H1 (cell line): ENCODE data around the gene S100P. TPM values are rescaled to one million over a fixed set of nuclear protein-coding genes. Genes with fewer than 3 reads are reported as not detected.

ENCODE experiments used
- CTCF ChIA-PET: fragments of 300-600 bp; sonication (Branson Sonifier 250); formaldehyde crosslinking; loops from one replicate; lab custom pipeline; 2021; ENCODE audit not compliant: partially characterized antibody; lab: Charles Lee
- POLR2A ChIA-PET: fragments of 300-600 bp; sonication (Branson Sonifier 250); formaldehyde crosslinking; loops from one replicate; lab custom pipeline; 2021; ENCODE audit warnings: inconsistent platforms; ENCODE audit not compliant: partially characterized antibody; lab: Charles Lee
- DNase-seq, 2 experiments: peaks; one replicate each; pipeline versions ENCODE4 v3.0.0 to v3.0.0-alpha.2; 2010 to 2022; ENCODE audit warnings: low spot score in 2 of 2, low read depth in 1 of 2, mixed read lengths in 1 of 2
- FAIRE-seq: peaks from 2 replicates; lab custom pipeline; 2011; peaks lifted over from hg19 to GRCh38; lab: Jason Lieb, UNC
- H2AFZ ChIP-seq: 2 replicates; pipeline ENCODE4 v1.8.1; 2012; ENCODE audit warnings: low read length, inconsistent platforms
- H2AK5ac ChIP-seq: 2 replicates; pipeline ENCODE4 v1.6.1; 2013; ENCODE audit warnings: low read depth, low read length
- H2BK120ac ChIP-seq: replicated peaks from 2 replicates; pipeline ENCODE3; 2013; ENCODE audit warnings: low read depth, low read length, inconsistent platforms
- H2BK12ac ChIP-seq: 2 replicates; pipeline ENCODE4 v1.6.1; 2013; ENCODE audit warnings: low read depth, low read length
- H2BK15ac ChIP-seq: 2 replicates; pipeline ENCODE4 v1.6.1; 2013; ENCODE audit warnings: low read length
- H2BK20ac ChIP-seq: 2 replicates; pipeline ENCODE4 v1.6.1; 2013; ENCODE audit warnings: low read length
- H2BK5ac ChIP-seq: 2 replicates; pipeline ENCODE4 v1.6.1; 2013; ENCODE audit warnings: low read depth, low read length
- H3K14ac ChIP-seq: 2 replicates; pipeline ENCODE4 v1.6.1; 2013; ENCODE audit warnings: inconsistent platforms; ENCODE audit not compliant: insufficient read length
- H3K18ac ChIP-seq: 2 replicates; pipeline ENCODE4 v1.6.1; 2013; ENCODE audit warnings: low read length; ENCODE audit errors: extremely low read depth
- H3K23ac ChIP-seq: 2 replicates; pipeline ENCODE4 v1.6.1; 2013; ENCODE audit warnings: inconsistent platforms; ENCODE audit not compliant: insufficient read length
- H3K23me2 ChIP-seq: 2 replicates; pipeline ENCODE4 v1.6.1; 2013; ENCODE audit warnings: low read depth, low read length
- H3K27ac ChIP-seq: 2 replicates; pipeline ENCODE4 v1.6.1; 2011; ENCODE audit warnings: low read depth, low read length, inconsistent platforms
- H3K27me3 ChIP-seq, 4 experiments: replicated peaks in 1 of 4; 1 replicate in 1 of 4; 2 replicates in 3 of 4; pipeline versions ENCODE4 v1.6.1 to v1.8.1; 2011 to 2013; ENCODE audit warnings: low read length in 3 of 4, mild to moderate bottlenecking in 3 of 4, inconsistent platforms in 2 of 4, mixed read lengths in 2 of 4, moderate library complexity in 1 of 4; ENCODE audit not compliant: control insufficient read depth in 3 of 4, insufficient read depth in 3 of 4; ENCODE audit errors: extremely low read depth in 1 of 4
- H3K36me3 ChIP-seq, 4 experiments: 2 replicates each; pipeline versions ENCODE4 v1.6.1 to v1.8.1; 2011 to 2013; ENCODE audit warnings: mild to moderate bottlenecking in 4 of 4, low read length in 3 of 4, moderate library complexity in 2 of 4, control low read depth in 1 of 4, inconsistent platforms in 1 of 4; ENCODE audit not compliant: insufficient read depth in 4 of 4, control insufficient read depth in 2 of 4
- H3K4ac ChIP-seq: replicated peaks from 2 replicates; pipeline ENCODE3; 2013; ENCODE audit warnings: low read length, low read depth, mixed read lengths, inconsistent platforms; ENCODE audit not compliant: insufficient read length
- H3K4me1 ChIP-seq, 4 experiments: replicated peaks in 1 of 4; 1 replicate in 1 of 4; 2 replicates in 3 of 4; pipeline versions ENCODE4 v1.6.1 to v1.8.1; 2011 to 2013; ENCODE audit warnings: low read length in 3 of 4, inconsistent platforms in 2 of 4, mixed read lengths in 1 of 4; ENCODE audit not compliant: insufficient read depth in 4 of 4, control insufficient read depth in 3 of 4
- H3K4me2 ChIP-seq, 2 experiments: 2 replicates each; pipeline versions ENCODE4 v1.6.1 to v1.8.1; 2011 to 2013; ENCODE audit warnings: low read depth in 2 of 2, low read length in 2 of 2, control low read depth in 1 of 2, inconsistent platforms in 1 of 2, mild to moderate bottlenecking in 1 of 2; ENCODE audit not compliant: insufficient read depth in 1 of 2
- H3K4me3 ChIP-seq, 4 experiments: fragments of 200-600, 300-600 bp in 1 of 4; sonication (generic), shearing (Covaris generic), sonication (Bioruptor Twin) in 1 of 4; 2 replicates each; pipeline versions ENCODE4 v1.5.1 to v1.8.1; 2011 to 2016; ENCODE audit warnings: low read length in 4 of 4, low read depth in 3 of 4, control low read depth in 2 of 4, inconsistent platforms in 2 of 4, mild to moderate bottlenecking in 2 of 4, mixed read lengths in 1 of 4, moderate library complexity in 1 of 4; ENCODE audit not compliant: insufficient read depth in 2 of 4; ENCODE audit errors: extremely low read depth in 1 of 4
- H3K56ac ChIP-seq: replicated peaks from 2 replicates; pipeline ENCODE3; 2013; ENCODE audit warnings: low read depth, mild to moderate bottlenecking, mixed read lengths, low read length, inconsistent platforms; ENCODE audit not compliant: insufficient read length
- H3K79me1 ChIP-seq: 2 replicates; pipeline ENCODE4 v1.6.1; 2013; ENCODE audit warnings: low read depth, low read length, control low read depth
- H3K79me2 ChIP-seq, 2 experiments: 2 replicates each; pipeline versions ENCODE4 v1.6.1 to v1.8.1; 2012 to 2013; ENCODE audit warnings: low read length in 2 of 2, mild to moderate bottlenecking in 2 of 2, inconsistent platforms in 1 of 2; ENCODE audit not compliant: insufficient read depth in 2 of 2, control insufficient read depth in 1 of 2
- H3K9ac ChIP-seq, 4 experiments: replicated peaks in 1 of 4; 1 replicate in 1 of 4; 2 replicates in 3 of 4; pipeline versions ENCODE4 v1.6.1 to v1.8.1; 2011 to 2013; ENCODE audit warnings: low read depth in 3 of 4, low read length in 3 of 4, control low read depth in 2 of 4, mild to moderate bottlenecking in 2 of 4, moderate library complexity in 2 of 4, inconsistent platforms in 1 of 4; ENCODE audit errors: extremely low read depth in 1 of 4
- H3K9me3 ChIP-seq, 2 experiments: 2 replicates each; pipeline versions ENCODE4 v1.6.1 to v1.8.1; 2012 to 2013; ENCODE audit warnings: mild to moderate bottlenecking in 2 of 2, moderate library complexity in 2 of 2, control low read depth in 1 of 2, inconsistent platforms in 1 of 2, low read depth in 1 of 2, low read length in 1 of 2, mixed read lengths in 1 of 2; ENCODE audit not compliant: insufficient read depth in 2 of 2
- H4K20me1 ChIP-seq, 2 experiments: replicated peaks in 1 of 2; 2 replicates each; pipeline versions ENCODE3 to v1.8.1; 2011 to 2013; ENCODE audit warnings: inconsistent platforms in 2 of 2, low read length in 2 of 2, mild to moderate bottlenecking in 1 of 2; ENCODE audit not compliant: insufficient read depth in 2 of 2, control insufficient read depth in 1 of 2
- H4K5ac ChIP-seq: 2 replicates; pipeline ENCODE4 v1.6.1; 2013; ENCODE audit warnings: low read length, low read depth, mixed read lengths, inconsistent platforms; ENCODE audit not compliant: insufficient read length
- H4K8ac ChIP-seq: 2 replicates; pipeline ENCODE4 v1.8.0; 2013; ENCODE audit warnings: mild to moderate bottlenecking, moderate library complexity, low read length, inconsistent platforms; ENCODE audit not compliant: insufficient read depth; ENCODE audit errors: extremely low read depth
- H4K91ac ChIP-seq: replicated peaks from 2 replicates; pipeline ENCODE3; 2013; ENCODE audit warnings: low read length, mixed read lengths, inconsistent platforms; ENCODE audit not compliant: insufficient read length
- BACH1 ChIP-seq: IDR thresholded peaks from 2 replicates; pipeline ENCODE4 v1.6.1; 2012; ENCODE audit warnings: low read length, improper control_type of control experiment
- MAFK ChIP-seq: IDR thresholded peaks from 2 replicates; pipeline ENCODE4 v1.6.1; 2012; ENCODE audit warnings: low read depth, mild to moderate bottlenecking, improper control_type of control experiment, low read length
- TEAD4 ChIP-seq: IDR thresholded peaks from 2 replicates; pipeline ENCODE4 v1.6.1; 2012; ENCODE audit warnings: low read depth, low read length, inconsistent platforms, mixed read lengths
- WGBS, 2 experiments: shearing (Covaris generic) in 1 of 2; methylation state at CpG; one replicate each; pipeline versions ENCODE4 v1.1.6 to v1.1.7; 2013 to 2015; ENCODE audit warnings: low lambda C conversion rate in 2 of 2, mixed read lengths in 2 of 2, inconsistent platforms in 1 of 2, low coverage in 1 of 2, missing lambda C conversion rate in 1 of 2; ENCODE audit not compliant: insufficient replicate concordance in 2 of 2, insufficient coverage in 1 of 2, insufficient read length in 1 of 2; ENCODE audit errors: extremely low coverage in 1 of 2, missing lambda C conversion rate in 1 of 2; 5-methylcytosine and 5-hydroxymethylcytosine counted together
- polyA plus RNA-seq, 7 experiments: library from polyadenylated mRNA; depleted of rRNA in 3 of 7; stranded (reverse) in 5 of 7; unstranded in 2 of 7; fragments of >200 nt in 5 of 7; fragments of 200-250 nt in 2 of 7; gene quantifications; 1 replicate in 5 of 7; 2 replicates in 1 of 7; 4 replicates in 1 of 7; pipeline versions ENCODE4 v1.2.1 to v1.2.3, GENCODE V29; 2011 to 2013; ENCODE audit warnings: missing spikeins in 2 of 7, mixed read lengths in 2 of 7
- total RNA-seq: library from RNA; stranded (reverse); fragmentation: NEBNext Ultra II Directional; extraction: Animal tissue kit (Norgen Biotek cat#: 25700); gene quantifications from 2 replicates; pipeline ENCODE4 v1.2.1, GENCODE V29; 2021

The S100P gene
- total and polyA plus RNA-seq, 2 of the 8 experiments (the other 6 are each of a cell fraction or from before 2014, with no cell fraction given), result not detected

- Histone ChIP-seq H3K18ac (no peak overlapping the region), H4K8ac (peak overlapping the region; percentile 31; the same call in 1 of the 2 replicates), H2BK5ac (no peak overlapping the region), H3K4me1 (peaks cover 0 to 9% (median 3%) of the 10 kb centered on the region in 4 experiments; a peak in 4 of 7 replicates), H2BK120ac (no peak overlapping the region), H2BK15ac (no peak overlapping the region), H4K91ac (no peak overlapping the region), H2AFZ (no peak overlapping the region; the same call in 1 of the 2 replicates), H3K4me2 (no peak overlapping the region), H3K56ac (no peak overlapping the region), H2AK5ac (no peak overlapping the region), H3K23me2 (no peaks in the 10 kb centered on the region), H3K4me3 (no peak overlapping the region), H3K36me3 (no peaks in the 10 kb centered on the region), H3K79me2 (no peaks in the 10 kb centered on the region), H2BK20ac (no peak overlapping the region), H3K27ac (no peak overlapping the region), H3K9ac (no peak overlapping the region), H3K14ac (no peak overlapping the region), H3K79me1 (no peaks in the 10 kb centered on the region), H4K5ac (no peak overlapping the region), H3K23ac (no peak overlapping the region), H3K9me3 (no peaks in the 10 kb centered on the region), H2BK12ac (no peak overlapping the region), H3K27me3 (no peaks in the 10 kb centered on the region), H4K20me1 (no peaks in the 10 kb centered on the region), H3K4ac (no peak overlapping the region)
- TF ChIP-seq MAFK (peak; percentile 37; the same call in 1 of the 2 replicates), BACH1 (peak; percentile 71; the same call in 1 of the 2 replicates), TEAD4 (no peak)
- WGBS, 2 experiments, result 86% methylated on average over 21 of the region's 21 CpGs; no CpG with 5 or more reads in 1 of the 2 experiments
- POLR2A ChIA-PET, result no interaction called here
- no peak for FAIRE-seq
- DNase-seq, result no peak
- CTCF ChIA-PET, result interaction anchor here (1.1 to 1.8 kb wide), 2 partner anchors 36 to 141 kb away, joined by 4 to 7 read pairs; no protein-coding TSS in a partner anchor
Measured at GRCh38 chr4:6732441-6733357, 39.0 kb downstream of the S100P start.
